GM21576 (cell line): Measurements from ENCODE around the gene HSD17B1.
"Not testable (repeated sequence)": the region's sequence is repeated elsewhere in the genome, so short reads cannot be mapped to it uniquely, and the experiment has no call there.

Source experiments
- ATAC-seq: cut with Tn5 transposase; IDR thresholded peaks from one replicate; pipeline ENCODE4 v1.9.1; 2021; ENCODE audit warnings: mild to moderate bottlenecking, moderate library complexity; ENCODE audit not compliant: unreplicated experiment

HSD17B1 gene

GRCh38 chr17:42522798-42523278 is 29.9 kb upstream of the HSD17B1 start:
- ATAC-seq: no peak

- no peak for ATAC-seq
Observed at GRCh38 chr17:42525221-42525620, 27.5 kb upstream of the HSD17B1 start.

GRCh38 chr17:42526031-42526444 is 26.7 kb upstream of the HSD17B1 start:
- ATAC-seq: no peak

DNA sequence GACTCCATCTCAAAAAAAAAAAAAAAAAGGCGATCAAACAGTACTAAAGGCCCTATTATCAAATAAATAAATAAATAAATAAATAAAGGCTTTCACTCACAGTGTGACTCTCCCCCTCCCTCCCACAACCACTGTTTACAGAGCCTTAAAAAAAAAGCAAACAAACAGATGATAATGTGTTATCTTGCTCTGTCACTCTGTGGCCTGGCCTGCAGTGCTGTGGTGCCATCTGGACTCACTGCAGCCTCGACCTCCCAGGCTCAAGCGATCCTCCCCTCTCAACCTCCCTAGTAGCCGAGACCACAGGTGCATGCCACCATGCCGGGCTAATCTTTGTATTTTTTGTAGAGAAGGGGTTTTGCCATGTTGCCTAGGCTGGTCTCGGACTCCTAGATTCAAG is 24.8 kb upstream of the HSD17B1 start:
- no peak for ATAC-seq

GRCh38 chr17:42529061-42529460 is 23.7 kb upstream of the HSD17B1 start:
- no peak for ATAC-seq

- no peak for ATAC-seq
Observed at GRCh38 chr17:42530952-42531454, 21.7 kb upstream of the HSD17B1 start.

DNA sequence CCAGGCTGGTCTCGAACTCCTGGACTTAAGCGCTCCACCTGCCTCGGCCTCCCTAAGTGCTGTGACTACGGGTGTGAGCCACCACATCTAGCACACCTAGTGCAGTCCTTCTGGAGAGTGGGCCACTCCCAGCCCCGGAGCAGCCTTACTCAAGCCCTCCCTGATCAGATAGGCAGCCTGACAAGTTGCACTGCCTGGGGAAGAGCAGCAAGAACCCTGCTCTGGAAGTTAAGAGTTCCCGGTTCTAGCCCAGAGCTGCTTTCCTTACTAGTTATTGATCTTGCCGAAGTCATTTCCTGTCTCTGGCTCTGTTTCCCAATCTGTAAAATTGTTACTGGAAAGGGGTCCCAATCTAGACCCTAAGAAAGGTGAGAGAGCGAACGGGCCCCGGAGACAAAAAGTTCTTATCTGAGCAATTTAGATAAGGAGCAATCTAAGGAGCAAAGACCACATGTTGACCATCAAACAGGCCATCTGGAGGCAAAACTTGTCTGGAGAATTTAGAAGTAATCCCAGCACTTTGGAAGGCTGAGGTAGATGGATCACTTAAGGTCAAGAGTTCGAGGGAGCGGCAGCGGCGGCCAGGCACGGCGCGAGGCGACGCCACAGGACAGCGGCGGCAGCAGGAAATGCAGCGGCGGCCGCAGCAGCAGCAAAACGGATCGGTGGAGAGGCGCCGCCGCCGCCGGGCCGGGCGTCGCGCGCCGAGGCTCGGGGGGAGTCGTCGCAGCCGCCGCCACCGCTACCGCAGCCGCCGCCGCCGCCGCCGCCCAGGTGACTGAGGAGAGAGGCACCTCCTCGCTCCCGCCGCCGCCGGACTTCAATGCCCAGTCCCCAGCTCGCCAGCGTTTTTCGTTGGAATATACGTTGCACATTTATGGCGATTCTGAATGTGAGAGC is 21.0 kb upstream of the HSD17B1 start:
- ATAC-seq: no peak

- no peak for ATAC-seq
Observed at GRCh38 chr17:42535155-42536047, 17.3 kb upstream of the HSD17B1 start.

DNA sequence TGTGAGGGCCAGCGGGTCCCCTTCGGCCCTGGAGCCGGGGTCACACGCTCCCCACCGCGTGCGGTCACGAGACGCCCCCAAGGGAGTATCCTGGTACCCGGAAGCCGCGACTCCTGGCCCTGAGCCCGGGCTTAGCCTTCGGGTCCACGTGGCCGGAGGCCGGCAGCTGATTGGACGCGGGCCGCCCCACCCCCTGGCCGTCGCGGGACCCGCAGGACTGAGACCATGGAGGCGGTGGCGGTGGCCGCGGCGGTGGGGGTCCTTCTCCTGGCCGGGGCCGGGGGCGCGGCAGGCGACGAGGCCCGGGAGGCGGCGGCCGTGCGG is 16.7 kb upstream of the HSD17B1 start, which contains the start of gene NAGLU:
Gene NAGLU (plus strand): TSS at position 194 of the 324 bp plus-strand sequence. CDS start 32 bp downstream, at position 226.
- ATAC-seq: peak; percentile 73

GRCh38 chr17:42536372-42537155 is 16.2 kb upstream of the HSD17B1 start:
- ATAC-seq: peak; percentile 63

GRCh38 chr17:42537156-42537805 is 15.4 kb upstream of the HSD17B1 start:
- ATAC-seq: no peak

DNA sequence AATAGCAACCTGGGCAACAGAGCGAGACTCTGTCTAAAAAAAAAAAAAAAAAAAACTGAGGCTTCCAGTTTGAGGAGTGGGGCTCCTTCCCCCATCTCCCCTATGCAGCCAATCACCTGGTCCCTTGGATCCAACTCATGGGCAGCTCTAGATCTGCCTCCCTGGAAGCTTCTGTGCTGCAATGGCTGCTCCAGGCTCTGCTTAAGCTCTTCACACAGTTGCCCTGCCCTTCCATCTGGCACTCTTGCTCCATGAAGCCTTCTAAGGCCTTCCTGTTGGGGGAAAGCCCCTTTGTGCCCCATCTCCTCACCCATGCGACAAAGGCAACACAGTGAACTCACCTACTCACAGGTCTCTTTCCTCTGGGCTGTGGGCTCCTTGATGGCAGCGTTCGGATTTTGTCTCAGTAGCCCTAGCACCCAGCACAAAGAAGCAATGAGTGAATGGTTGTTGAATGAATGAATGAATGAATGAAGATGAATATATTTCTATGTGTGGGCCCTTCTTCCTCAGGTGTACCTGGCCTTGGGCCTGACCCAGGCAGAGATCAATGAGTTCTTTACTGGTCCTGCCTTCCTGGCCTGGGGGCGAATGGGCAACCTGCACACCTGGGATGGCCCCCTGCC is 14.8 kb upstream of the HSD17B1 start:
- ATAC-seq: no peak

- no peak for ATAC-seq
Observed at GRCh38 chr17:42538482-42538881, 14.2 kb upstream of the HSD17B1 start.

- ATAC-seq: not testable (repeated sequence)
Observed at GRCh38 chr17:42540558-42540957, 12.2 kb upstream of the HSD17B1 start.

GRCh38 chr17:42541041-42541833 is 11.5 kb upstream of the HSD17B1 start:
- ATAC-seq: no peak

GRCh38 chr17:42543190-42544079 is 9.3 kb upstream of the HSD17B1 start:
- ATAC-seq: no peak

DNA sequence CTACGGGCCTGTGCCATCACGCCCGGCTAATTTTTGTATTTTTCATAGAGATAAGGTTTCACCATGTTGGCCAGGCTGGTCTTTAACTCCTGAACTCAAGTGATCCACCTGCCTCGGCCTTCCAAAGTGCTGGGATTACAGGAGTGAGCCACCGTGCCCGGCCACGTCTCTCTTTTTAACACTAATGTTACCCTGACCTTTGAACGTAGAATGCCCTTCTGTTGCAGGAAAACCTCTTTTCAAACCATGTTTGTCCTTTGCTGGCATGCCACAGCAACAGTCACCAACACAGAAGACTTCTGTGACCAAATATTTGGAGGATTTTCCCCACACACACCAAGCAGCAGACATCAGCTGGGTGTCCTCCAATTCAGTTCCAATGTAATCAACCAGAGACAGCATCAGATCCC is 7.8 kb upstream of the HSD17B1 start:
- ATAC-seq: no peak
